ENCODE measurements around the gene SCAF1.

SCAF1 gene

DNA sequence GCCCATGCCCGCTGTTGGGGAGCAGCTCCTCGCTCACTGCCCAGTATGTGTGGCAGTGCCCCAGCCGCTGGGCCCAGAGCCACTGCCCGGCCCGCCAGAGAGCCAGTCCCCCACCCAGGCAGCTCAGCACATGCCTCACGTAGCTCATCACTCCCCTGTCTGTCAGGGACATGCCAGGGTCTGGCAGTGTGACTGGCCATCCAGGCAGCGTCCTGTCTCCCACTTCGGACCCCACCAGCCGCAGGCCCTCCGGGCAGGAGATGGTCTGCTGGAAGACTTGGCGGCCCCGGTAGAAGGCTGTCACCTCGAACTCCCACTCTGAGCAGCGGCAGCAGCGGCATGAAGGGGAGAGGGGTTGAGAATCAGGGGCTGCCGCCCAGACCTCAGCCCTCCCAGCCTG, 20.0 kb downstream of the SCAF1 start:
- H3K36me3 Mint-ChIP-seq: peaks cover 13% of the 10 kb centered on the region
- no peak overlapping the region for H3K27ac Mint-ChIP-seq
- no peaks in the 10 kb centered on the region for H3K27me3 Mint-ChIP-seq
- ATAC-seq (ENCODE audit: low read depth): no peak
- H3K4me1 Mint-ChIP-seq: peaks cover 26% of the 10 kb centered on the region
- no peak for DNase-seq (ENCODE audit: low spot score in 2 of 2)
- no peaks in the 10 kb centered on the region for H3K9me3 Mint-ChIP-seq
- H3K4me3 Mint-ChIP-seq: no peak overlapping the region

DNA sequence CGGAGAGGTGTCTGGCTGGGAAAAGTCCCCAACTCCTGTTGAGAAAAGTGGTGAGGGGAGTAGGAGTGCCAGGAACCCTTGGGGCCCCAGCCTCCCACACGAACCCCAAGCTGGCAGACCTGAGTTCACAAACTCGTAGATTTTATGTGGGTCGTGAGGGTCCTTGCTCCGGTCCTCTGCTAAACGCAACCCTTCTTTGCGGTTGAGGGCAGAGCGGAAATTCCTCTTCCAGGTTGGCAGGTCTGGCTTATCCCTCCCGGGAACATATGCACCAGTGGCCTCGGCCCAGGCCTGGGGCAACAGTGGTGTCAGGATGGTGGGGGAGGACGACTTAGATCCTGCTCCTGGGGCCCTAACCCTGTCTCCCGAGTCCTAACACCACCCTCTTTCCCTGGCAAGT, 21.2 kb downstream of the SCAF1 start:
- H3K27ac Mint-ChIP-seq: peak overlapping the region; percentile 90
- peak overlapping the region; percentile 37 for H3K4me3 Mint-ChIP-seq
- no peak for ATAC-seq (ENCODE audit: low read depth)
- peaks cover 27% of the 10 kb centered on the region for H3K4me1 Mint-ChIP-seq
- no peaks in the 10 kb centered on the region for H3K9me3 Mint-ChIP-seq
- H3K36me3 Mint-ChIP-seq: peaks cover 10% of the 10 kb centered on the region
- H3K27me3 Mint-ChIP-seq: no peaks in the 10 kb centered on the region
- DNase-seq (ENCODE audit: low spot score in 2 of 2): no peak

DNA sequence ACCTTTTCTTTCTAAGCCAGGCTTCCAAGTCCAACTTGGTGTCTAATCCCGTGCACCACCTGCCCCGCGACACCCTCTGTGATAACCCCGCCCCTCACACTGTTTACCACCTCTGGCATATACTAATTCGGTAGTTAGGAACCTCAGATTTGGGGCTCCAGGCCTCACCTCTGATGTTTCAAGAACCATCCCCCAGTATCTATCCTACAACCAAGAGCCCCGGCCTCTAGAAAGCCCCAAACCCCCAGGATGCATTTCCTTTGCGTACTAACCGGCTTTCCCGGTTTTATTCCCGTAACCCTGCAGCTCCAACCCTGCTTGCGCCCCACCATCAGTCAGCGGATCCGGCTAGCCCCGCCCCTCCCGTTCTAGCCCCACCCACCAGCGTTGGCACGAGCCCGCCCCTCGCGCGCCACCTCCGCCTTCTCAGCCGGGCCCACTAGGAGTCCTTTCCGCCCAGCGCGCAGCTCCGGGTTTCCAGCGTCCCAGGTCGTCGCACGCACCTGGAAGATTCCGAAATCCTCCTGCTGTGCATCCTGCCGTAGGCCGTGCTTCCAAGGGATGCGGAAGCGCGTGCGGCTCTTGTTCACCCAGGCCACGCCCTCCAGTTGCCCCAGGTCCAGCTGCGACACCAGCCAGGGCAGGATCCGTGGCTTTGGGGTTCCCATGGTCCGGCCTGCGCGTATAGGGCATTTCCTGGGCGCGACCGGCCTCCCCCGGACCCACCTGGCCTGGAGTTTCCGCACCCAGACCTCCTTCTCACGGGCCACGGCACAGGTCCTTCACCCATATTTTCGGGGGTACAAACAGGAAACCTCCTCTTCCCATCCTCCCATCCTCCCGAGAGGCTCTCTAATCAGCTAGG, 22.4 kb downstream of the SCAF1 start:
- H3K4me1 Mint-ChIP-seq: peaks cover 27% of the 10 kb centered on the region
- peak; percentile 76 to 80 for DNase-seq (ENCODE audit: low spot score in 2 of 2)
- peak overlapping the region; percentile 90 for H3K27ac Mint-ChIP-seq
- ATAC-seq (ENCODE audit: low read depth): peak; percentile 55
- H3K9me3 Mint-ChIP-seq: no peaks in the 10 kb centered on the region
- no peaks in the 10 kb centered on the region for H3K27me3 Mint-ChIP-seq
- peak overlapping the region; percentile 95 for H3K4me3 Mint-ChIP-seq
- H3K36me3 Mint-ChIP-seq: peaks cover 7% of the 10 kb centered on the region

DNA sequence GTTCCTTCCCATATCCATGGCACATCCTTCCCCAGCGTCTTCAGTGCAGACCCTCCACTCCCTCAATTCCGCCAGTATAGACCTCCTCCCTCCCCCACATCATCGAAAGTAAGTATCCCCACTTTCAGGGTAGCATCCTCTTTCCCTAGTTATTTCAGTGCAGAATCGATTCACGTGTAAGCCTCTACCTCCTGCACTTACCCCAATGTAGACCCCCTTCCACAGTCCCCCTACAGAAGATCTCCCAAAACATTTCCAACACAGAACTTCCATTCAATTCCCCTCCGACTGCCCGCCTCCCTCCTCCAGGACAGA, 23.0 kb downstream of the SCAF1 start:
- H3K9me3 Mint-ChIP-seq: no peaks in the 10 kb centered on the region
- peaks cover 7% of the 10 kb centered on the region for H3K36me3 Mint-ChIP-seq
- H3K4me3 Mint-ChIP-seq: peak overlapping the region; percentile 95
- DNase-seq (ENCODE audit: low spot score in 2 of 2) (no peak), ATAC-seq (ENCODE audit: low read depth) (no peak)
- H3K27me3 Mint-ChIP-seq: no peaks in the 10 kb centered on the region
- H3K27ac Mint-ChIP-seq: peak overlapping the region; percentile 90
- H3K4me1 Mint-ChIP-seq: peaks cover 27% of the 10 kb centered on the region

DNA sequence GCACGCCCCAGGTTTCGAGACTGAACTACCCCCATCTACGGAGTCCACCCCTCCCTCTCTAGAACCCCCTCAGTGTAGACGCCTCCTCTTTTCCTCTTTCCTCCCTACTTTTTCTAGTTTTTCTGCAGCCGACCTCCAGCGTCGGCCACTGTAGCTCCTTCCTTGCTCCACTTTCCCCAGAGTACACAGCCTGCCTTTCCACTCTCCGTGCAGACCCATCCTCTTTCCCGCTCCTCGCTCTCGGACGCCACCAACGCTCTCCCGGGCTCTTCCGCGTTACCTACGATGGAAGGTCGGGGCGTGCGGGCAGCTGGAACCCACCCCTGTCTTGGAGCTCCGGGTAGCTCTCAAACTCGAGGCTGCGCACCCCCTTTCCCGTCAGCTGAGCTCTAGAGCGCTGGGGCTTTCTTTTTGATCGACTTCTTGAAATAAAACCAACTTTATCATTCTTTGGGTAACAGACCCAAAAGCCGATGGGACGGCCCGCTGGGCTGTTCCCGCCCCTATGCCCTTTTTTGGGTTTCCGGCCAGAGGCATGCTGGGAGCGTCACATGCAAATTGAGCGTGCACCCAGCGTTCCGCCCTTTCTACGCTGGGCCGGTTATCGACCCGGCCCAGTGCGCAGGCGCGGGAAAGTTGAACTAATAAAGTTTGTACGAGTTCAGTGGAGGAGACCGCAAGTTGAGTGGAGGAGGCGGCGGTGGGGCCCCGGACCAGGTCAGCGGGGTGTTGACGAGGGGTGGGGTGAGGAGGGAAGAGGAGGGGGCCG, 23.5 kb downstream of the SCAF1 start, which contains the start of the genes BCL2L12 and IRF3:
BCL2L12 (plus strand) TSS at position 583 of the 769 bp plus-strand sequence. CDS start 760 bp downstream, outside the sequence.
IRF3 (minus strand) TSS at position 507 of the 769 bp plus-strand sequence. CDS start 1,019 bp downstream, outside the sequence.
- H3K27ac Mint-ChIP-seq: peak within 1 kb of the TSS; percentile 90
- ATAC-seq (ENCODE audit: low read depth) (peak; percentile 90), DNase-seq (ENCODE audit: low spot score in 2 of 2) (peak; percentile 99 to 100)
- peaks cover 27% of the 10 kb centered on the region for H3K4me1 Mint-ChIP-seq
- H3K4me3 Mint-ChIP-seq: peak within 1 kb of the TSS; percentile 95
- H3K9me3 Mint-ChIP-seq: no peaks in the 10 kb centered on the region
- peaks cover 7% of the 10 kb centered on the region for H3K36me3 Mint-ChIP-seq
- H3K27me3 Mint-ChIP-seq: no peaks in the 10 kb centered on the region

DNA sequence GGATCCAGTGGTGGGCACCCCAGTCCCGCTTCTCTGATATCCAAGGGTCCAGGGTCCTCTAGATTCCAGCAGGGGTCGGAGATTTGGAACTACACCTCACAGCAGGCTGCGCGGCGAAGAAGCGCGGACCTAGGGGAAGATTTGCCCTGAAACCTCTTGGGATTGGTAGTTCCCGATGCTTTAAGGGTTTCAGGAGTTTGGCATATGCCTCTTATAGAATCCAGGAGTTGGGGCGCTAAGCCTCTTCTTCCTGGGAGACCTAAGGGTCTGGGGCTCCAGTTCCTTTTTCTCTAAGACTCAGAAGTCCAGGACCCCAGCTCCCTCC, 24.1 kb downstream of the SCAF1 start:
- Mint-ChIP-seq H3K27me3 (no peaks in the 10 kb centered on the region), H3K27ac (peak overlapping the region; percentile 90), H3K9me3 (no peaks in the 10 kb centered on the region), H3K4me1 (peaks cover 27% of the 10 kb centered on the region), H3K36me3 (peaks cover 7% of the 10 kb centered on the region), H3K4me3 (peak overlapping the region; percentile 95)
- DNase-seq (ENCODE audit: low spot score in 2 of 2) (no peak), ATAC-seq (ENCODE audit: low read depth) (peak; percentile 1)

DNA sequence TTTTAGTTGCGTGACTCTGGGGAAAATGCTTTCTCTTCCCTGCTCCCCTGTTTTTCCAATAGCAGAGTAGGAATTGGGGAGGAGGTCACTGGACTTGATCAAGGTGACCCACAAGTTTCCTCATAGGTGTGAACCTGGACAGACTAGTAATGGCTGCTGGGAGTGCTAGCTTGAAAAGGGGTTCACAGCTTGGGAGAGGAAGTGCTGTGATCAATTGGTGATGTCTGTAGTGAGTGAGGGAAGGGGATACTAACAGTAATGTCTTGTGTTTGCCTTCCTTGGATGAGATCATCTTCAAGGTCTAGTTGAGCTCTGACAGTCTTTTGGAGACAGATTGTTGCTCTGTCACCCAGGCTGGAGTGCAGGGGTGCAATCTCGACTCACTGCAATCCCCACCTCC, 25.5 kb downstream of the SCAF1 start:
- no peaks in the 10 kb centered on the region for H3K27me3 Mint-ChIP-seq
- peaks cover 34% of the 10 kb centered on the region for H3K4me1 Mint-ChIP-seq
- no peaks in the 10 kb centered on the region for H3K9me3 Mint-ChIP-seq
- ATAC-seq (ENCODE audit: low read depth) (no peak), DNase-seq (ENCODE audit: low spot score in 2 of 2) (no peak)
- no peak overlapping the region for H3K27ac Mint-ChIP-seq
- H3K36me3 Mint-ChIP-seq: peaks cover 5% of the 10 kb centered on the region
- no peak overlapping the region for H3K4me3 Mint-ChIP-seq

DNA sequence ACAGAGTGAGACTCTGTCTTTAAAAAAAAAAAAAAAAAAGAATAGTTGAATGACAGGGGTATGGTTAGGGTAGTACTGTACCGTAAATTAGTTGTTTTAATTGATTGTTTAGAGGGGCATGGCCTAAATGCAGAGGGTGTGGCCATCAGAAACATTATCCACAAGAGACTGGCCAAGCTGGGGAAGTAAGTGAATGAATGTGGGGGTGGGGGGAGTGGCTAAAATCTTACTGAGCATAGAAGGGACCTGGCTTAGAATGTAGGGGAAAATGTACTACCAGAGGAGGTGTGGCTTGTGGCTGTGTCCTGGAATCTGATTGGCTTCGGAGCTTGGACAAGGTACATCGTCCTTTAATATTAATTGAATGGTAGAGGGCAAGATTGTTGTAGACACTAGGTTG, 27.5 kb downstream of the SCAF1 start:
- Mint-ChIP-seq H3K4me3 (no peak overlapping the region), H3K27ac (no peak overlapping the region), H3K27me3 (no peaks in the 10 kb centered on the region), H3K4me1 (peaks cover 35% of the 10 kb centered on the region), H3K36me3 (peaks cover 4% of the 10 kb centered on the region), H3K9me3 (no peaks in the 10 kb centered on the region)
- ATAC-seq (ENCODE audit: low read depth) (no peak), DNase-seq (ENCODE audit: low spot score in 2 of 2) (no peak)

DNA sequence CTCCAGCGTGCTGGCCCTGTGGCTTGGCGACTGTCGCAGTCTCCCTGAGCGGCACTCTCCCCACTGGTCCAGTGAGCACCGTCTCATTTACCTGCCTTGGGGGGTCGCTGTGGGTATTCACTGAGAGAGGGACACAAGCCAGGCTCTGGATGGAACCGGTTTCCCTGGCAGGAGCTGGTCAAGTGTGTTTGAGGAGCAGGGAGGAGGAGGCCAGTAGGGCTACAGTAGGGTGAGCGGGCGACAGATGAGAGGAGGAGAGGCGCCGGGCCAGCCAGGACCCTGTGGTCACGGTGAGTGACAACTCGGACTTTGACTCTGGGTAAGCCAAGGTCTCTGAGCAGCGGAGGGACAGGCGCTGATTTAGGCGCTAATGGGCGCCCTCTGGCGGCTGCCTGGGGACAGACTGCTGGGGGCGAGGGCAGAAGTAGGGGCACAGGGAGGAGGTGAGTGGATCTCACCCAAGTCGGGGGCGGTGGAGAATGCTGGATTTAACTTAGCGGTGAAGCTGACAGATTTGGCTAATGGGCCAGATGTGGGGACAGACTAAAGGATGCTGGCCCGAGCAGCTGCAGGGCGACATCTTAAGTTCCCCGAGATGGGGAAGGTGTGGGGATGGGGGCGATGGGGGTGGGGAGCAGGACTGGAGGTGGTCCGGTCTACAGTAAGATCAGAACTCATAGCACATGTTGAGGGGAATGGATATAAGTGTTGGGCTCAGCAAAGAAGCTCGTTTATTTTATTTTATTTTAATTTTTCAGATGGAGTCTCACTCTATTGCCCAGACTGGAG, 30.3 kb downstream of the SCAF1 start:
- H3K4me3 Mint-ChIP-seq: peak overlapping the region; percentile 61
- ATAC-seq (ENCODE audit: low read depth) (no peak), DNase-seq (ENCODE audit: low spot score in 2 of 2) (peak; percentile 71 to 78)
- no peaks in the 10 kb centered on the region for H3K9me3 Mint-ChIP-seq
- H3K36me3 Mint-ChIP-seq: no peaks in the 10 kb centered on the region
- H3K27me3 Mint-ChIP-seq: no peaks in the 10 kb centered on the region
- peak overlapping the region; percentile 56 for H3K27ac Mint-ChIP-seq
- H3K4me1 Mint-ChIP-seq: peaks cover 25% of the 10 kb centered on the region

DNA sequence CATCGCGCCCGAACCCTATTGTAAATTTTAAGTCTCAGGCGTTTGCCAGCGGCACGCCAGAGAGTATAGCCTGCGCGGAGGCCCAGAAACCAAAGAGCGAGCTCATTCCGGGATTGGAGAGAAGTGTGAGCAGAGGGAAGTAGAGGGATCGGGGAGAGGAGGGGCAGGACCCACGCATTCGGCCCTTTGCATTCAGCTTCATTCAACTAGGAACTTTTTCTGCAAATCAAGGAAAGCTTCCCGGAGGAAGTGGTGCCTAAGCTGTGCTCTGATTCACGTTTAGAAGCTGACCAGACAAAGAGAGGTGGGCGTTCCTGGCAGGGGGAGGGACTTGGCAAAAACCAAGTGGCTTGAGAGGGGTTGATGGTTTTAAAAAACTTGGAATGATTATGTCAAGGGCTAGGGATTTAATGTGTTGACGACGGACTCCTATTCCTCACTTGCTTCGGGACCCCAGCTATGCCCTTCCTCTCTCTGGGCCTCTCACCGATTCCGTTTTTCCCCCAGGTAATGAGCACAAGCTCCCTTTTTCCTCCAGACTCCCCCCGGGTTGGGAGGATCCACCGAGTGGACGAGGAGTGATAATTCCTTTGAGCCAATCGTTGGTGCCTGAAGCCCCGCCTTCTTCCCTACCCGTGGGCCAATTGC, 34.3 kb downstream of the SCAF1 start:
- peak; percentile 9 for ATAC-seq (ENCODE audit: low read depth)

DNA sequence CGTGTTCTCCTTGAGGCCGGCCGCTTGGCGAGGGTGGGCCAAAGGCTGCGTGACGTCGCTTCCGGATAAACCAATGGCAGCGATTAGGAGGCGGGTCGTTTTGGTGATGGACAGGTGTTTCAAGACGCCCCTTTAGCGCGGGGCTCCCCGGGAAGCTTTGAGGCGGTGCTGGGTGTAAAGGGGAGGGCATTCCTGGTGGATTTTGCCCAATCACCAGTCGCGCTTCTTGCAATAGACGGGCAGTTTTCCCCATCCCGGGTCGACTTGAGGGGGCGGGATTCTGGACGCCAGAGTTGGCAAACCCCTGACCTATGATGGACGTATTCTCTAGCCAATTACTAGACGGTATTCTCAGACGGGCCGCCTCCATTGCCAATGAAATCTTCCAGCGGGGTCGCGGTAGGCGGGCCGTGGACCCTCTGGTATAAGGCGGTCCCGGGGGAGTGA, 34.8 kb downstream of the SCAF1 start:
- peak overlapping the region; percentile 99 for H3K4me3 Mint-ChIP-seq
- H3K27ac Mint-ChIP-seq: peak overlapping the region; percentile 97
- no peaks in the 10 kb centered on the region for H3K9me3 Mint-ChIP-seq
- H3K4me1 Mint-ChIP-seq: peaks cover 38% of the 10 kb centered on the region
- no peaks in the 10 kb centered on the region for H3K27me3 Mint-ChIP-seq
- ATAC-seq (ENCODE audit: low read depth) (peak; percentile 68), DNase-seq (ENCODE audit: low spot score in 2 of 2) (peak; percentile 89 to 97)
- peaks cover 5% of the 10 kb centered on the region for H3K36me3 Mint-ChIP-seq

More for the DNA sequence above, 34.3 kb downstream of the SCAF1 start:
- peak in 1 of 2 donors; percentile 57 for DNase-seq (ENCODE audit: low spot score in 2 of 2)
- no peaks in the 10 kb centered on the region for H3K9me3 Mint-ChIP-seq
- no peaks in the 10 kb centered on the region for H3K27me3 Mint-ChIP-seq
- H3K4me1 Mint-ChIP-seq: peaks cover 38% of the 10 kb centered on the region
- H3K36me3 Mint-ChIP-seq: peaks cover 5% of the 10 kb centered on the region
- H3K27ac Mint-ChIP-seq: peak overlapping the region; percentile 97
- peak overlapping the region; percentile 99 for H3K4me3 Mint-ChIP-seq

DNA sequence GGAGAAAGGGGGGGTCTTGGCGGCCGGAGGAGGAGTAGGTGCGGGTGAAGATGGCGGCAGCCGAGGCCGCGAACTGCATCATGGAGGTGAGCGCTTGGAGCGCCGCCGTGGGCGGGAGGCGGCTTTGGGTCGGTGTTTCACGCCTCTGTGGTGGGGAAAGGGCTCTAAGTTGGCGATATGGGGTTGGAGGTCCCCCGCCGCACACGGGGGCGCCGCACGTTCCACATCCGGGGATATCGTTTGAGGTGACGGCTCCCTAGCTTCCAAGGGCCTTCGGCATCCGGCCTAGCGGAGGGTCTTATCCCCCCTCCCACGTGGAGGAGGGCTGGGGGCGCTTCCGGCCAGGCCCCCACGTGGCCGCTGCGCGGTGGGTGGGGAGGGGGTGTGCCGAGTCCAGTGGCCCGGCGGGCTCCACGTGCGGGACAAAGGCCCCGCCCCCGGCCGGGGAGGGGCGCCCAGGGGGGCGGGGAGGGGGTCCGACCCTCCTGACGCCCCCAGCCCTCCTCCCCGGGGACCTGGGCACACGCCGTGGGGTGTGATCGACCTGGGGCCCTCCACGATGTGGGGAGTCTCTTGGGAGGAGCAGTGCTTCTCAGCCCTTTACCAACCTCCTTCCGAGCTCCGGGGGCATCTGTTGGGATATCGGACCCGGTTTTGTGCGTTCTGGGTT, 35.4 kb downstream of the SCAF1 start, which contains the start of gene PRMT1:
PRMT1 (plus strand) TSS at position 41 of the 670 bp plus-strand sequence; CDS start at position 51, 10 bp downstream.
- peak; percentile 16 for ATAC-seq (ENCODE audit: low read depth)
- Mint-ChIP-seq H3K4me1 (peaks cover 32% of the 10 kb centered on the region), H3K27me3 (no peaks in the 10 kb centered on the region), H3K36me3 (peaks cover 5% of the 10 kb centered on the region), H3K27ac (peak within 1 kb of the TSS; percentile 97), H3K9me3 (no peaks in the 10 kb centered on the region), H3K4me3 (peak within 1 kb of the TSS; percentile 99)
- peak; percentile 65 to 70 for DNase-seq (ENCODE audit: low spot score in 2 of 2)
